C4-2B (cell line): ENCODE data around the gene MVK.

Source experiments
- ZFX ChIP-seq: fragments of 450-650 bp; IDR thresholded peaks from 2 replicates; pipeline ENCODE4 v1.6.1; 2017
- TF ChIP-seq, protein P1 (sequence below): fragments of 450-650 bp; conservative IDR thresholded peaks from 2 replicates; pipeline ENCODE4 v1.5.1; 2017; ENCODE audit warnings: mild to moderate bottlenecking

DNA sequence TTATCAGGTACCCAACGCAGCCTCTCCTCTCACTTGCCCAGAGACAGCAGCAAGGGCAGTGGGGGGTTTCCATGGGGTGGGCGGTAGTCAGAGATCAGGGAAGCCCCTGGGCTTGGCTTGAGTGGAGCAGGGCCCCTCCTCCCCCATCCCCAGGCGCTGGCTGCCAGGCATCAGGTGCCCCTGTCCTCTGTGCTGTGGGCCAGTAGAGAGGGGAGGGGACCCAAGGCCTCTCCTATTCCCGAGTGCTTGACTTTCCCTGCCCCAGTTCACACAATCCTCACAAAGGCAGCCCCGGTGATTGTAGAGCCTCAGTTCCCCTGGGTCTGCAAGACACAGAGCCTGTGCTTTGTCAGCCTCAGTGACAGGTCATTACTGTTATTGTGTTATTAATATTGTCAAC lies 57.7 kb downstream of the MVK start:
- TF ChIP-seq, protein P1, sequence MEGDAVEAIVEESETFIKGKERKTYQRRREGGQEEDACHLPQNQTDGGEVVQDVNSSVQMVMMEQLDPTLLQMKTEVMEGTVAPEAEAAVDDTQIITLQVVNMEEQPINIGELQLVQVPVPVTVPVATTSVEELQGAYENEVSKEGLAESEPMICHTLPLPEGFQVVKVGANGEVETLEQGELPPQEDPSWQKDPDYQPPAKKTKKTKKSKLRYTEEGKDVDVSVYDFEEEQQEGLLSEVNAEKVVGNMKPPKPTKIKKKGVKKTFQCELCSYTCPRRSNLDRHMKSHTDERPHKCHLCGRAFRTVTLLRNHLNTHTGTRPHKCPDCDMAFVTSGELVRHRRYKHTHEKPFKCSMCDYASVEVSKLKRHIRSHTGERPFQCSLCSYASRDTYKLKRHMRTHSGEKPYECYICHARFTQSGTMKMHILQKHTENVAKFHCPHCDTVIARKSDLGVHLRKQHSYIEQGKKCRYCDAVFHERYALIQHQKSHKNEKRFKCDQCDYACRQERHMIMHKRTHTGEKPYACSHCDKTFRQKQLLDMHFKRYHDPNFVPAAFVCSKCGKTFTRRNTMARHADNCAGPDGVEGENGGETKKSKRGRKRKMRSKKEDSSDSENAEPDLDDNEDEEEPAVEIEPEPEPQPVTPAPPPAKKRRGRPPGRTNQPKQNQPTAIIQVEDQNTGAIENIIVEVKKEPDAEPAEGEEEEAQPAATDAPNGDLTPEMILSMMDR: no peak
- no peak for TF ChIP-seq ZFX
